ENCODE measurements around the gene FRMD4B.

Gene FRMD4B

DNA sequence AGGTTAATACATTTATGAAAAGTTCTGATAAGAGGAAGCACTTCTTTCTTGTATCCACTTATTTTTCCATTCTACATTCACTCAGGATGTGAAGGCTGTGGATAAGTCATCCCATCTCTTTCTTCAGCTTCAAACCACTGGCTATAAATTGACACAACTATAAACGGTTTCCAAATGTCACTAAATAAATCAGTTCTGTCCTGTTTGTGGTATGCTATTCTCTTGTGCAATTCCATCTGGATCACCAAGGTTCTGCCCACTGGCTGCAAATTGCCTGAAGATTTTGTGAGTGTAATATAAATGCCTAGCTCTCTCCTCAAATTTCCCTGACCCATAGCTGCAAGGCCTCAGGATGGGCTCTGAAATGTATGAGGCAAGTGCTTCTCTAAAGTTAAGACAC lies 256.4 kb downstream of the FRMD4B start:
- TF ChIP-seq POLR2A (IDR thresholded peaks at IDR 0.05; ENCODE audit: low read length) = no peak
- no peak for TF ChIP-seq GATA1 (IDR thresholded peaks at IDR 0.05; ENCODE audit: low read depth, low read length)
- no peak for DNase-seq

DNA sequence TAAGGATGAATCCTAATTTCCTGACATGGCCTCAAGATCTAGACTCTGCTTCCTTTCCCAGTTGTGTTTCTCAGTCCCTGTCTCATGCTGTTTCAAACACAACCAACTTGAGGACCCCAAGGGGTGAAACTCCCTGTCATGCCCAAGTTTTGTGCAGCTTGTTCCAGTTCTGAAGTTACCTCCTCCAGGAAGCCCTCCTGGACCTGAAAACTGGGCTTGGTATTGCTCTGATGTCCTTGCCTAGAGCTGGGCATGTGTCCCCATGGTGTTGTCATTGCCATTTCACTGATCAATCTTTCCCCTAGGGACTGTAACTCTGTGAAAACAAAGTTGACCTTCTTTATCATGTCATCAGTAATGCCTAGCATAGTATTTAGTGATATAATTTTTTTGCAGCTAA lies 257.4 kb downstream of the FRMD4B start:
- no peak for DNase-seq
- no peak for TF ChIP-seq GATA1 (IDR thresholded peaks at IDR 0.05; ENCODE audit: low read depth, low read length)
- no peak for TF ChIP-seq POLR2A (IDR thresholded peaks at IDR 0.05; ENCODE audit: low read length)

DNA sequence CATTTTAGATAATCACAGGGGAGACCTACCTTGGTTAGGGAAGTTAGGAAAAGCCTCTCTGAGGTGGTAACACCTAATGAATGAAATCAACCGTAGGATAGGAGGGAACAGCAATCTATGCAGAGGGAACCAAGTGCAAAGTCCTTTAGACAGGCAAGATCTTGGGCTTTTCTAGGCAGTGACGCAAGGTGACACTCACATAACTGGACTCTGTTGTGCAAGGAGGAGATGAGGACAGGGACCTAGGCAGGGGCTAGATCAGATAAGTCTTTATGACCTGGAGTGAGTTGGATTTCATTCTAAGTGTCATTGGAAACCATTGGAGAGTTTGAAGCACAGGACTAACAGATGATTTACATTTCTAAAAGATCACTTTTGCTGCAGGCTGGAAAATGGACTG lies 258.9 kb downstream of the FRMD4B start:
- no peak for DNase-seq
- TF ChIP-seq POLR2A (IDR thresholded peaks at IDR 0.05; ENCODE audit: low read length) = no peak
- no peak for TF ChIP-seq GATA1 (IDR thresholded peaks at IDR 0.05; ENCODE audit: low read depth, low read length)

DNA sequence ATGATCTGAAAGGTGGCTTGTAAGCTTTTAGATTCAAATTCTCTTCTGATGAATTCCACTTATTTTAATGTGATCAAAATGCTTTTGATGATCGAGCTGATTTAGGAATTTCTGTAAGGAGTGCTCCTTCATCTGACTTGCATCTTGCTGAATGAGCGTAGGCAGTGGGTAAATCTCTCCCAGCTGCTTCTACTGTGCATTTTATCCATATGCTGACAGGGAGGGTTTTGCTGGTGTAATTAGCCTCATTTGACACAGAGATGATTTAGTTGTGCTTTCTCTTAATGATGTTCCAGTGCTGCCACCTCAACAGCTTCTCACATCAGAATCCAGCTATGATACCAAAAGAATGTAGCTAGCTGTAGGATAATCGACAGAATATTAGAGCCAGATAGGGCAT lies 259.7 kb downstream of the FRMD4B start:
- TF ChIP-seq GATA1 (IDR thresholded peaks at IDR 0.05; ENCODE audit: low read depth, low read length) (no peak), POLR2A (IDR thresholded peaks at IDR 0.05; ENCODE audit: low read length) (no peak)
- DNase-seq = no peak

DNA sequence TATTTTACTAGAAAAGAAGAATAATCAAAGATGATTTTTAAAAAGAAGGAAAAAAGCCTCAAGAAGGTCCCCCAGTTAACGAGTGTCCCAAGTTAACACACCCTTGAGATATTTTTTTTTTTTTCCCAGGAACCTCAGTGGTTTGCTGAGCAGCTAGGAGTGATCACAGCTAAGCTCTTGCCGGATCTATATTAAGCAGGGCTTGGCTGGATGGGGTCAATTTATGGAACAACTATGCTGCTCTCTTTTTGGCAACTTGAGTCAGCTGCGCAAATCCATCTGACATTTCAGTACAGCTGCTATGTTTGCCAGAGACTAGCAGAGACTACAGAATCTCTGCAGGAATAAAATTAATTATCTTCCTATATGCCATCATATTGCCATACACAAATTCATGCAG lies 263.5 kb downstream of the FRMD4B start, which contains the start of gene LMOD3:
Gene LMOD3, minus strand, starts transcription at position 193 of the 400 bp plus-strand sequence. CDS start 209 bp downstream, outside the sequence.
- no peak for TF ChIP-seq GATA1 (IDR thresholded peaks at IDR 0.05; ENCODE audit: low read depth, low read length)
- TF ChIP-seq POLR2A (IDR thresholded peaks at IDR 0.05; ENCODE audit: low read length) = no peak
- no peak for DNase-seq

DNA sequence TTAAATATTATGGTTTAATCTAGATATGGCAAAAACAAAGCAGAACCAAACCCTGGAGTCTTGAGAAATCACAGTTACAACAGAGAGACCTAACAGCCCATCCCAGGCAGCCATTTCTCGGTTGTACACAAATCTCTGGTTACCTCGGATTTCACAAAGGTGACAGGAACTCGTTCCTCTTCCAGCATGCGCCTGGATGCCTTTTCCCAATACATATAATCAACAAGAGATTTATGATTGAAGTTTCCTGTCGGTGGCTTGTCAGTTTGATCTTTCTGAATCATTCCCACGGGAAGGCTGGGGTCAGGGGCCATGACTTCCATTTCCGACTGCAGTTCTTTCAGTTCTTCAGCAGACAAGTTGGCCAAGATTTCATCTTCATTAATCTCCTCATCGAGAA lies 263.9 kb downstream of the FRMD4B start:
- no peak for DNase-seq
- TF ChIP-seq POLR2A (IDR thresholded peaks at IDR 0.05; ENCODE audit: low read length) = no peak
- TF ChIP-seq GATA1 (IDR thresholded peaks at IDR 0.05; ENCODE audit: low read depth, low read length) = no peak

DNA sequence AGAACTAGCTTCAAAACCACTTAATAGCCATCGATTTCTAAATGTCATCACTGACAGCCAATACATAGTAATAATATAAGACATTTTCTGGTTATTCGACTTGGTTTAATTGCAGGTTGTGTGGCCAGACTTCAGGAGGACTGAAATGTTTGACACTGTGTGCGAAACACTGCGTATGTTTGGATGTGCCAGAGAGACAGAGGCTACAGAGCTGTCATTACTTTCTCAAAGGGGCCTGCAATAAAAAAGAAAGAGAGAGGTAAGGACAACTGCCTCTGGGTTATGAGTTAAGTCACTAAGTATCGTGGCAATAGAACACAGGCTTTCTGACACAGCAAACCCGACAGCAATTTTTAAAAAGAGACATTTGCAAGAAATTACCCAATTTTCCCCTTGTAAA lies 264.4 kb downstream of the FRMD4B start:
- TF ChIP-seq GATA1 (IDR thresholded peaks at IDR 0.05; ENCODE audit: low read depth, low read length) (no peak), POLR2A (IDR thresholded peaks at IDR 0.05; ENCODE audit: low read length) (no peak)
- no peak for DNase-seq

DNA sequence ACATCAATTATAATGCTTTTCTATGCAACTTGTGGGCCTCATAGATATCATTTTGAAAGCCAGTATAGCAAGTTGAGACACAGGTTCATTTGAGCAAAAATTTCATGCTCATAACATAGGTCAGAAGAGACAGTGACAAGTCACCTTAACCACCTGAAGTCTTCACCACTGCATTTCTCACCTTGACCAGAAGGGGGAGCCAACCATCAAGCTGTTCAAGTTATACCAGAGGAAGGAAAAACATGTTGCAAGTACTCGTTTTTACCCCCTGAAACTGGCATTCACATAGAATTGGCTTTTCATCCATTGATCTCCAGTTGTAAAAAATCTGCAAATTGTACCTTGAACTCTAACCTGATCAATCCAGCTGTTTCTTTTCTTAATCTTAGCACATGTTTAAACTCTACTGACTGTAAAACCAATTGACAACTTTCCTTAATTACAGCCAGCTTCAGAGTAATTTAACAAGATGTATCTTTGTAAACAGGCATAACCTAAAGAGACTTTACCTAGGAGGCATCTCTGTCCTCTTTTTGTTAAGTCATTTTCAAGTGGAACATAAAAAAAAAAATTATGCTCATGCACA lies 264.9 kb downstream of the FRMD4B start:
- TF ChIP-seq POLR2A (IDR thresholded peaks at IDR 0.05; ENCODE audit: low read length) (no peak), GATA1 (IDR thresholded peaks at IDR 0.05; ENCODE audit: low read depth, low read length) (no peak)
- peak; percentile 83 to 92 for DNase-seq

Measured in erythroblast (primary cell).